HEK293T (cell line): Measurements from ENCODE around the gene OBP2B.
"Not testable (repeated sequence)": the region's sequence is repeated elsewhere in the genome, so short reads cannot be mapped to it uniquely, and the experiment has no call there.

Experiments used
- CTCF ChIA-PET: fragments of 350-600 bp; formaldehyde crosslinking; extraction: SDS; loops from one replicate; lab custom pipeline; 2021; ENCODE audit warnings: antibody characterized with exemption, inconsistent platforms; lab: Yijun Ruan, JAX
- POLR2A ChIA-PET: fragments of 350-600 bp; formaldehyde crosslinking; extraction: SDS; loops from one replicate; lab custom pipeline; 2020; ENCODE audit warnings: antibody characterized with exemption, inconsistent platforms; lab: Yijun Ruan, JAX
- DNase-seq: peaks from one replicate; pipeline ENCODE4 v3.0.0; 2012; ENCODE audit warnings: mixed read lengths; ENCODE audit errors: extremely low spot score
- ARNT ChIP-seq: fragments of 450-650 bp; IDR thresholded peaks from 2 replicates; pipeline ENCODE4 v1.6.1; 2017; ENCODE audit warnings: mild to moderate bottlenecking
- BHLHE40 ChIP-seq: fragments of 450-650 bp; IDR thresholded peaks from 2 replicates; pipeline ENCODE4 v1.6.1; 2016; ENCODE audit warnings: mild to moderate bottlenecking, moderate library complexity, borderline replicate concordance
- CTBP1 ChIP-seq: fragments of 450-650 bp; IDR thresholded peaks from 2 replicates; pipeline ENCODE4 v1.6.1; 2016; ENCODE audit warnings: borderline replicate concordance
- ELF4 ChIP-seq: fragments of 450-650 bp; IDR thresholded peaks from 2 replicates; pipeline ENCODE4 v1.6.1; 2017; ENCODE audit warnings: antibody characterized with exemption
- FOXA1 ChIP-seq: fragments of 450-650 bp; IDR thresholded peaks from 2 replicates; pipeline ENCODE4 v1.6.1; 2016; ENCODE audit warnings: mild to moderate bottlenecking
- FOXK2 ChIP-seq: fragments of 450-650 bp; IDR thresholded peaks from 2 replicates; pipeline ENCODE4 v1.6.1; 2016; ENCODE audit warnings: mild to moderate bottlenecking
- FOXM1 ChIP-seq: fragments of 450-650 bp; IDR thresholded peaks from 2 replicates; pipeline ENCODE4 v1.6.1; 2017; ENCODE audit warnings: mild to moderate bottlenecking, borderline replicate concordance
- HDGF ChIP-seq: fragments of 450-650 bp; IDR thresholded peaks from 2 replicates; pipeline ENCODE4 v1.6.1; 2017; ENCODE audit warnings: antibody characterized with exemption, borderline replicate concordance
- L3MBTL2 ChIP-seq: fragments of 450-650 bp; conservative IDR thresholded peaks from 2 replicates; pipeline ENCODE4 v1.6.1; 2016; ENCODE audit warnings: mild to moderate bottlenecking
- LEF1 ChIP-seq: fragments of 450-650 bp; IDR thresholded peaks from 2 replicates; pipeline ENCODE4 v1.6.1; 2017; ENCODE audit warnings: mild to moderate bottlenecking, borderline replicate concordance
- NFRKB ChIP-seq: fragments of 450-650 bp; IDR thresholded peaks from 2 replicates; pipeline ENCODE4 v1.6.1; 2016; ENCODE audit warnings: mild to moderate bottlenecking, moderate library complexity
- PKNOX1 ChIP-seq: fragments of 450-650 bp; IDR thresholded peaks from 2 replicates; pipeline ENCODE4 v1.6.1; 2016
- SP1 ChIP-seq: fragments of 450-650 bp; IDR thresholded peaks from 2 replicates; pipeline ENCODE4 v1.6.1; 2017
- SUZ12 ChIP-seq: fragments of 450-650 bp; IDR thresholded peaks from 2 replicates; pipeline ENCODE4 v1.6.1; 2016; ENCODE audit warnings: mild to moderate bottlenecking
- TARDBP ChIP-seq: fragments of 450-650 bp; IDR thresholded peaks from 2 replicates; pipeline ENCODE4 v1.6.1; 2016
- ZNF384 ChIP-seq: fragments of 450-650 bp; IDR thresholded peaks from 2 replicates; pipeline ENCODE4 v1.6.1; 2016

The OBP2B gene

GRCh38 chr9:133205996-133206931, 2.8 kb downstream of the OBP2B start:
- DNase-seq: no peak
- TF ChIP-seq PKNOX1: no peak
- no peak for TF ChIP-seq ZNF384
- no peak for TF ChIP-seq FOXA1
- TF ChIP-seq ARNT: no peak
- TF ChIP-seq BHLHE40: no peak
- no peak for TF ChIP-seq FOXK2
- TF ChIP-seq CTBP1: no peak
- ChIA-PET POLR2A (no interaction called here), CTCF (no interaction called here)

DNA sequence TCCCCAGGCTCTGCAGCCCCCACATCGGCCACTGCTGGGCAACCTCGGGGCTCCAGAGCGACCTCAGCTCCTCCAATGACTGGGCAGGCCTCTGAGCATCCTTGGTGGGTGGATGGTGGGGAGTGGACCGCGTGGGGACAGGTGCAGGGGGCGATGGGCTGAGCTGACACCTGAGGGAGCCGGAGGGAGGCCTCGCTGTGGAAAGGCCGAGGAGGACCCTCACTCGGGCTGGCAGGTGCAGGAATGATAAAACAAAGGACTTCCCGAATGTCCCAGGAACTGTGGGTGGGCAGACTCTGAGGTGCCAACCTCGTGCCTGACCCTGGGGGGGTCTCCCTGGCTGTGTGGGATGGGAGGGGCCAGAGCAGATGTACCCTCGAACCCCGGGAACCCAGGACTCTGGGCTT, 3.6 kb downstream of the OBP2B start:
- DNase-seq, POLR2A ChIA-PET: not testable (repeated sequence)

DNA sequence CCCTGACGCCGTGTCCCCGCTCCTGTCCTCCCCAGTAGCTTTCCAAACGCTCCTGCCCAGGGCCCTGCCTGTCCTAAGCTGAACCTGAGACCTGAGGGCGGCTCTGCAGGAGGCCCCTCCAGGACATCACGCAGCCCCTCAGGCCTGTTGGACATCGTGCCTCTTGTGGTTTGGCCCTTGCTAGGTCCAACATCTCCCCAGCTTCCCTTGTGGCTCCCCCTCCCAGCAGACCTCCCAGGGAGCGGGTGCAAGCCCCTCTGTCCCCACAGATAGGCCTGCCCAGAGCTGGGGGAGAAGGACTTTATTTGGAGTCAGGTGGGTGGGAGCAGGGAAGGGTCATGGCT, 4.1 kb downstream of the OBP2B start:
- TF ChIP-seq BHLHE40: no peak
- TF ChIP-seq L3MBTL2: no peak
- TF ChIP-seq SP1: no peak
- no peak for TF ChIP-seq ZNF384
- TF ChIP-seq NFRKB: no peak
- TF ChIP-seq FOXA1: no peak
- no peak for TF ChIP-seq ELF4
- CTCF ChIA-PET: no interaction called here
- no peak for DNase-seq
- POLR2A ChIA-PET: no interaction called here

More for the DNA sequence above, 3.6 kb downstream of the OBP2B start:
- CTCF ChIA-PET: not testable (repeated sequence)

GRCh38 chr9:133204335-133204992, 4.6 kb downstream of the OBP2B start:
- TF ChIP-seq FOXM1 (no peak), ELF4 (no peak), FOXA1 (no peak), BHLHE40 (no peak), SP1 (no peak)
- CTCF ChIA-PET: no interaction called here

DNA sequence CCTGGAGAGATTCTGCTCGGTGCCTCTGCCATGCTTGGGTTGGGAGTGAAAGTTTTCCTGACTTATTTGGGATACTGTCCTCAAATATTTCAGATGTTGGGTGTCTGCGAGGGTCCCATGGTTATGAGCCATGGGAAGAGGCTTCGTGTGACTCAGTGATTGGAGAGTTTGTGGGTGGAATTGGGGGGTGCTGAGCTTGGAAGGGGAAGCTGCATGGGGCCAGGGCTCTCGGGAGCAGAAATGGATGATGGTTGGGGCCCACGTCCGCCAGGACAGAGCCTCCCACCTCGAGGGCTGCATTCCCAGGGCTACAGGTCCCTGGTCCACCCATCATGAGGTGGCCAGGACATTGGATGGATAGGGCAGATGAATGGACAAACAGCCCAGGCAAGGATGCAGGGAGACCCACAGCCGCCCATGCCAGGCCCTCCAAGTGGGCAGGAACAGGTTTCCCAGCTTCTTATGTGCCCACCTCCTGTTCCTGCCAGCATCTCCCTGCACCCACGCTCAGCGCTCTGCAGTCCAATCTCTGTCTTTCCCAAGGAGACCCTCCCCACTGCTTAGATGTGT, 5.5 kb downstream of the OBP2B start:
- POLR2A ChIA-PET: no interaction called here
- no peak for DNase-seq
- TF ChIP-seq SUZ12: no peak
- TF ChIP-seq L3MBTL2: no peak
- TF ChIP-seq SP1: no peak
- no peak for TF ChIP-seq FOXK2
- no peak for TF ChIP-seq ARNT
- TF ChIP-seq LEF1: no peak
- TF ChIP-seq PKNOX1: no peak
- TF ChIP-seq ELF4: no peak
- TF ChIP-seq CTBP1: no peak
- TF ChIP-seq ZNF384: no peak
- no peak for TF ChIP-seq HDGF
- no peak for TF ChIP-seq TARDBP
- CTCF ChIA-PET: no interaction called here

More at GRCh38 chr9:133204335-133204992, 4.6 kb downstream of the OBP2B start:
- POLR2A ChIA-PET: no interaction called here
- DNase-seq: no peak

DNA sequence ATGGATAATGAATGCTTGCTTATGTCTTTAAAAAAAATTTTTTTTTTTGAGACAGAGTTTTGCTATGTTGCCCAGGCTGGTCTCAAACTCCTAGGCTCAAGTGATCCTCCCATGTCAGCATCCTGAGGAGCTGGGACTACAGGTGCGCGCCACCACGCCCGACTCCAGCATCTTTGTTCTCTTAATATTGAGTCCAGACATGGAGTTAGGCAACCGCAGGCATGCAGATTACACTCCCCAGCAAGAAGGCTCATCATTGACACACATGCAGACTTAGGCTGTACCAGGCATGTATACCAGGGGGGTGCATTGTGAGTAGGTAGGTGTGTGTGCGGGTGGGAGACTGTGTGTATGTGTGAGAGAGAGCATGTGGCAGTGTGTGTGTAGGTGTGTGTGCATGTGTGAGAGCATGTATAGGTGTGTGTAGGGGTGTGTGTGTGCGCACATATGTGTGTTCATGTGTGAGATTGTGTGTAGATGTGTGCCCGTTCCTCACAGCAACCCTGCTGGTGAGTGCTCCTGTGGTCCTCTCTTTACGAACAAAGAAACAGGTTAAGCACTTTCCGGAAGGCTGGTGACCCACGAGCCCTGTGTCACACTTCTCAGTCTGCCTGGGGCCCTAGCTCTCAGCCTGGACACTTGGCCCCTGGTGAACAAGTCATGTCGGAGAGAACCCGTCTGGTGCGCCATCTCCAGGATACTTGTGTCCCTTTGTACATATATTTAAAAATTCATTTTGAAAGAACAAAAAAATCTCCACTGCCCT, 6.2 kb downstream of the OBP2B start:
- CTCF ChIA-PET: interaction anchor here (0.9 to 1.4 kb wide), 2 partner anchors 15 to 17 kb away, joined by 3 read pairs; no protein-coding TSS in a partner anchor
- POLR2A ChIA-PET: no interaction called here
- DNase-seq: no peak
- TF ChIP-seq CTBP1 (no peak), BHLHE40 (no peak), SP1 (no peak), ZNF384 (no peak)

- TF ChIP-seq SP1: no peak
- TF ChIP-seq SUZ12: no peak
- no peak for TF ChIP-seq FOXM1
- TF ChIP-seq FOXA1: no peak
- no peak for TF ChIP-seq LEF1
- TF ChIP-seq BHLHE40: no peak
- no peak for TF ChIP-seq PKNOX1
- no peak for TF ChIP-seq NFRKB
- ChIA-PET CTCF (interaction anchor here (0.9 to 1.4 kb wide), 3 partner anchors 14 to 128 kb away, joined by 3 read pairs; no protein-coding TSS in a partner anchor), POLR2A (interaction anchor here (1.1 to 1.6 kb wide), 2 partner anchors 14 to 146 kb away, joined by 3 read pairs; partner anchors contain the start of genes MED22 and RPL7A)
- no peak for DNase-seq
These were observed 6.9 kb downstream of the OBP2B start for GRCh38 chr9:133202145-133202513.
